ENCODE results near the gene PAX5.

The PAX5 gene

DNA sequence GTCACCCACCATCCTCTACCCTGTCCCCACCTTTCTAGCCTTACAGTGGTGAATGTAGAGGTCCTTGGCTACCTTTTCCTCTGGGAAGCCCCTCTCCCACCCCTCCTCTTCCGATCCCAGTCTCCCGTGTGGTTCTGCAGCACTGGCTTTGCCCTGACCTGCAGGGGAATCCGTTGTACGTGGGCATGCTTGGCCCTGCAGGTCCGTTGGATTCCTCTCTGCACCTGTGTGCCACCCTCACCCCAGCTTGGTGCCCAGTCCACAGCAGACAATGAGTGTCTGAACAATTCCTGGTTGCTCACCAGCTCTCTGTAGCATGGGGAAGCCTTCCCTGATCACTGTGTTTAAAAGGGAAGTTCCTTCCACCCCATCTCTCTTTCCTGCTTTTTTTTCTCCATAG, 185.1 kb downstream of the PAX5 start:
- DNase-seq: no peak

DNA sequence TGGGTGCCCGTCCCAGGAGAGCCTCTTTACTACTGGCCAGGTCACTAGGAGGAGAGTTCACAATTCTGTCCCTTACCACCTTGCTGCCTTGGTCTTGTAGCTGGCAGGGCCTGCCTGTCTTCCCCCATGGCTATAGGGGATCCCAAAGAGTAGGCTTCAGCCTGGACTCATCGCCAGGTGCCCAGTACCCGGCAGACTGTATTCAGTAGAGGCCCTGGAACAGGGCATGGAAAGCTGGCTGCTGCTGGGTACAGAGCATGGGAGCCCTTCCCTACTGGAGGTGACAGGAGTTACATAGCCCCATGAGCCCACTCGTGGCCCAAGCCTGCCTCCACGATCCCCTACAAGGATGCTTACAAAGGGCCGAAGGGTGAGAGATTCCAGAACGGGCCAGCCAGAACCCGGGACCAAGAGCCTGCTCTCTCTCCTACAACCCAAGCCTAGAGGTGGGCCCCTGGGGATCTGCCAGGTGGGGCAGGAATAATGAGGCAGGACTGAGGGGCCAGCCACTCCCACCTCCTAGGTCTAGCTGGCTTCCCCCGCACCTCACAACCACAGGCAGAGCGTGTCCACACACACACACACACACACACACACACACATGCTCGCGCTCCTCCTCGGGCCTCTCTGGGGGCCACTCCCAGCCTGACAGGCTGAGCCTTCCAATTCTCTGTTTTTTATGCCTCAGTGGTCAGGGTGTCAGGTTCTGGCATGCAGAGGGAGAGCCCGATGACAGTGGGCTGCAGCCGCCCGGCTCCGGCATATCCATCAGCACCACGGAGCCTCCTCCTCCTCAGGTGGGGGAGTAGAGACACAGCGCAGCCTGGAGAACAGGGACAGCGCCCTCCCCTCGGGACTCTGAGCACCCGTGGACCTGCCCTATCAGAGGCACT, 186.0 kb downstream of the PAX5 start:
- peak; percentile 70 for DNase-seq

DNA sequence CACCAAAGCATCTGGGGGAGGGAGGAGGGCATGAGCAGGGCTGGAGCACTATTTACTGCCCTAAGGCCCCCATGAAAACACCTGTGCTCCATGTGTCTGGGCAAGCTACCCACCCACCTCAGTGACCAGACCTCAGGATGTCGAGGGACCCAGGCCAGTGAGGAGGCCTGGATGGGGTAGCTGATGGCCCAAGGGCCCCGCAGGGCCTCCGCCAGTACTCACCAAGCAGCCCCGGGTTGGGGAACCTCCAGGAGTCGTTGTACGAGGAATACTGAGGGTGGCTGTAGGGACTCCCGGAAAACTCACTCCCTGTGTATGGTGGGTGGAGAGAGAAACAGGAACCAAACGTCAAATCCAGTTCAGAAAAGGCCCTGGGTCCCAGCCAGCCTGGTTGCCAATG, 187.4 kb downstream of the PAX5 start:
- no peak for DNase-seq

DNA sequence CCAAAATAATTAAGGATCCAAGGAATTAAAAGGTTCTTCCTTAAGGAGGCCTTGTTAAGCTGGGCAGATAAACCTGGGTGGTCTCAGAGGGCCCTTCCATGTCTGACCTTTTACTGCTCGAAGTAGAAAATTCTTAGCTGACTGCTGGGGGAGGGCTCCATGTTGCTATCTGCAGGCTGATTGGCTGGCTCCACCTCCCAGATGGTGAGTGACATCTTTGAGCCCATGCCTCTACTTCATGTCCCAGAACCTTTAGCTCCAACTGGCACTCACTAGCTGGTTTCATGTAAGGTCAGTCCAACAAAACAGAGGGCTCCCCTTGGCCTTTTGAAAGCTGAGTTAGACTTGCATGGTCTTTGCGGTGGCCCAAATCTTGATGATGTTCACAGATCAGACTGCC, 188.2 kb downstream of the PAX5 start:
- DNase-seq: no peak

DNA sequence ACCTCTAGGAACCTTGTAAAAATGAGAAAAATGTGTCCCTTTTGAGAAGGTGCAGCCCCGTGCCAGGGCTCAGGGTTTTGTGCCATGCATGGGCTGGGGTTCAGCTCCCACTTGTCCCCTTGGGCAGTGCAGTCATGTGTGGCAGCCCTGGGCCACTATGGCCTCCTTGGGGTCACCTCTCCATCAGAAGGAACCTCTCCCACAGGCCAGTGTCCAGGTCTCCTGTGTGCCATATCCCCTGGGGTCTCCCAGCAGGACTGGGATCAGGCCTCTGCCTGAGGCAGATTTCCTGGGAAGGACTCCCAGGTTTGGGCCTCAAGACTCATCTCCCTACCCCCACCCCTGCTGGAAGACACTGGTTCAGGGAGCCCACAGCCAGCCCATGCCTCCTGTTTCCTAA, 189.1 kb downstream of the PAX5 start:
- DNase-seq: no peak

DNA sequence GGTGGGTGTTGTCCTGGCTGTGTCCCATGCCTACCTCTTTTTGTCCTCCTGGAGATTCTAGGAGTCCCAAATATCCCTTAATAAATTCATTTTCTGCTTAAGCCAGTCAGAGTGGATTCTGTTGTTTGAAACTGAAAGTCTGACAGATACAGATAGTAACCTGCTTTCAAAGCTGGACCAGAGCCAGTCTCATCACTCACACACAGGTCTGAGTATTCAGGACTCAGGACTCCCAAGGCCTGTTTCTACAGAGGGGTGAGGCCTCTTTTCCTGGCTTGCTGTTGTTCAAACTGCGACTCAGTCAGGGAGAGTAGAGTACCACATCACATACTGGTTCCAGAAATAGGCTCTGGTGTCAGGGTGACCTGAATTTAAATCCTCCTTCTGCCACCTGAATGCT, 190.1 kb downstream of the PAX5 start:
- no peak for DNase-seq

DNA sequence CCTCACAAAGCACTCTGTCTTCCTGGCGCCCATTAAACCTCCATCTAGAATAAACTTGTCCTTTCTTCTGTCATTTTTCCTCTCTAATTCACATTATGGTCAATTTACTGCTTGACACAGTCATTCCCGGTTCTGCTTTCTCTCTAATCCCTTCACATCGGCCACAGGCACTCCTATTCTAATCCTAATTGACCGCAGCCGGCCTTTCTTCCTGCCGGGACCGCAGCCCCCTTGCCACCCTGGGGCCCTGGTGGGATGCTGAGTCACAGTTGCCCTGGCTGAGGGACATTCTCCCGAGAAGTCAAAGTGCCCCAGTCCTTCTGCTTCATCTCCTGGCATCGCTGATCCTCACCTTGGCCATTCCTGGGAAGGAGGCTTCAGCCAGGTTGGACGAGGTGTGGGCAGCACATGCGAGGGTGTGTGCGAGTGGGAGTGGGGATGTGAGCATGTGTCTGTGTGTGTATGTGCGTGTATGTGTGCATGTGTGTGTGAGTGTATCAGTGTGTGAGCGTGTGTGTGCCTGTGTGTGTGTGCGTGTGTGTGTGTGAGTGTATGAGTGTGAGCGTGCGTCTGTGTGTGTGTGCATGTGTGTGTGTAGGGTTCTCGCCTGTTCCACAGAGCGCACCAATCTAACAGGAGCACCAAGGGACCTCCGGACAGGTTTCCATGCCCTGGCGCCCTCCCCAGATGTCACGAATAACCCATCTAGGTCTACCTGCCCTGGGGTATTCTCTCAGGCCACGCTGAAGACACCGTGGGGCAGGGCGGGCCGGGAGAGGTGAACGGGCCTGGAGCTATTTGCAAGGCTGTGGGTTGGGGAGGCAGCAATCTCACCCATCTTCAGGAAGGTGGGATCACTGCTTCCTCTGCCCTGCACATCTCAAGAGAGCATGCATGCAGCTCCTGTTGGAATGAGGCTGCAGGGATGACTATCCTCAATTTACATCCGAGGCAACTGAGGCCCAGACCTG, 191.2 kb downstream of the PAX5 start:
- DNase-seq: no peak

DNA sequence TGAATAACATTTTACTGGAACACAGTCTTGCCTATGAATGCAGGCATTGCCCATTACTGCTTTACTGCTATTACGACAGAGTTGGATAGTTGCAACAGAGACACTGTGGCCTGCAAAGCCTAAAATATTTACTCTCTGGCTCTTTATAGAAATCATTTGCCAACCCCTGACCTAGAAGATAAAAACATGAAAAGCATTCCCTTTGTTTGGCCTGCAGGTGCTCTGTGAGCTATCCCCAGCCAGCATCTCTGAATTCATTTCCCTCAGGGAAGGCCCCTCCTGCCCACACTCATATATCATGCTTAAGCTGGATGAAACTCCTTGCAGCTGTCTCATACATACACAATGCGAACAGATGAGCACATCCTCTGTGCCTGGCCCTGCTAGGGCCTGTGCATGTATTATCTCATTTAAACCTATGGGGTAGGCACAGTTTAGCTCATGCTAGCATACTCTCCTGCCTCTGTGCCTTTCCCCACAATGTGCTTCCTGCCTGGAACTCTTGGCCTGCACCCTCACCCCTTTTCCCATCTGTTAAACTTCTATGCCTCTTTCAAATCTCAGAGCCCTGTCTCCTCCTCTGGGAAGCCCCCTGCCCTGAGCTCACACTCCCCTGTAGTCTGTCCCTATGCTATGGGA, 193.1 kb downstream of the PAX5 start:
- DNase-seq: no peak

DNA sequence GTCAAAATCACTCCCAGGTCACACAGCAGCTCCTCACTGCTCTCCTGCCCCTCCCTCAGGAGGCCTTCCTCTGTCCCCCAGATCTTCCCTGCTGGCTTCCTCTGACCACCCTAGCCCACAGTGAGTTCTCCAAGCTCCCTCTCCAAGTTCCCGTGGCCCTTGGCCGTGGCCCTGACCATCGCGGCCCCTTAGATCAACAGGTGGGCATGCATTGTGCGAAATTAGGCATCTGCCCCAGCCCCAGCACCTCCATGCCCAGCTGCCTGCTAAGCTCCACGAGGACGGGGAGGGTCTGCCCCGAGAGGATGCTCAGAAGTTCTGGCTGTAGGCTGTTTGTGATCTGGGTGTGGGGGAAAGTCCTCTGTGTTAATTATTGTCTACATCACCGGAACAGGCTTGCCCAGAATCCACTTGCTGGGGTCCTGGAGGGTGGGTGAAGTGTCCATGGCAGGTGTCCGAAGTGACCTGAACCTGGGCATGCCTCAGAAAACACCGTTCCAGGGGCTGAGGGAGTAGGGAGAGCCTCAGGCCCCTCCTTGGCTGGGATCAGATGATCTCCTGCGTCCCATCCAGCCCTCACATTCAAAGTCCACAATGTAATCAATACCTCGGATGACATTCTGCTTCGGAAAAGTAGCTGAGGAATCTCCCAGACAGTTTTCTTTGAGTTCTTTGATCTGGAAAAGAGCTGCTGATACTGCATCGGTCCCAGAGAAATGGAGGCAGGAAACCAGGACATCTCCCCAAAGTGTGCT, 194.8 kb downstream of the PAX5 start:
- no peak for DNase-seq

DNA sequence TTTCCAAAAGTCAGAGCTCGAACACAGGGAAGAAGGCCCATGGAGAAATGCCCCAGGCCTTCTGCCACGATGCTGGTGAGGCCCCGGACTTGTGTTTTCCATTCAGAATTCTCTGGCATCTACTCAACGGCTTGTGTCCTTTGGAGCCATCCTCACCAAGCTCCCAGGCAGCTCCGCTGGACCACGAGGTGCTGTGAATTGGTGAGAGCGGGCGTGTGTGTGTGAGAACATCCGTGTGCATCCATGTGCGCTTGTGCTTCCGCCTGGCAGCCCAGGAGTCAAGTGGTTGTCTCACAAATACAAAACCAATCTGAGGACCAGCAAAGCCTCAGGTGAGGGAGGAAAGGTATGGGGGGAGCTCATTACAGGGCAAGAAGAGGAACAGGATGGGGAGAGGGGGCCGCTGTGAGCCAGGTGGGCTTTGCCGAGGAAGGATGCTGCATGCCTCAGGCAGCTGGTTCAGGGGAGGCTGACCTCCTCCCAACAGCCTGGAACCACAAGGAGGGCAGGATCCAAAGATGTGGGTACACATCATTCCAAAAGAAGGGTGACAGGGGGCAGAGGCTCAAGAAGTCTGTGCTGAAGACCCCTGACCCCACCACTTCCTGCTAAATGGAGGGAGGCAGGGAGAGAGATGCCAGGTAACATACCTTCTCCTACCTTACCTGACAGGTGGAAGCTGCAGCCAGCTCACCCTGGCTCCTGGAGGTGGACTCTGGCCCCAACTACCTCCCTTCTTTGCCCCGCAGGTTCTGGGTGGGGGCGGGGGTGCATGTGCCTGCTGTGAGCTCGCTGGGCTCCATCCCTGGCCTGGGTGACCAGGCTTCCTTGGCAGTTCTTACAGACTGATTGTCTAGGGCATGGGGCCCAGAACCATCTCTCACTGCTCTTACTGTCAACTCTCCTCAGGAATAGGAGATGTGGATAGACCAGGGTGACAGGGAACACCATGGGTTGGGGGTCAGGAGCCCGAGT, 196.3 kb downstream of the PAX5 start:
- DNase-seq: no peak

DNA sequence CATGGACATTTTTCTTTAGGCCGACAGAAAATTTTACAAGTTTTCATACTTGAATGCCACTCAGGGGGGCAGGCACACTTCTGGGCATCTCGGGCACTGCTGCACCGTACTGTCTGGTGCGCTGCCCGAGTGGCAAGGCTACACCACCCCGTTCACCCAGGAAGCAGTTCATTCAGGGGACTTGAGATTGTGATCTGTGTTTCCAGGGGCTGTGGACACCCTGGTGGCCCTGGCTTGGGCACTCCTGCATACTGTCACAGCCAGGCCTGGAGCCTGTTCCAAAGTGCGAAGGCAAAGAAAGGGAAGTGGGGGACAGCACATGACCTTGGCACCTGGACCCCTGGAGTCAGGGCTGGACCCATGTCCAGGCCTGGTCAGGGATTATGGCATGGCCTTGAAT, 197.6 kb downstream of the PAX5 start:
- DNase-seq: no peak

DNA sequence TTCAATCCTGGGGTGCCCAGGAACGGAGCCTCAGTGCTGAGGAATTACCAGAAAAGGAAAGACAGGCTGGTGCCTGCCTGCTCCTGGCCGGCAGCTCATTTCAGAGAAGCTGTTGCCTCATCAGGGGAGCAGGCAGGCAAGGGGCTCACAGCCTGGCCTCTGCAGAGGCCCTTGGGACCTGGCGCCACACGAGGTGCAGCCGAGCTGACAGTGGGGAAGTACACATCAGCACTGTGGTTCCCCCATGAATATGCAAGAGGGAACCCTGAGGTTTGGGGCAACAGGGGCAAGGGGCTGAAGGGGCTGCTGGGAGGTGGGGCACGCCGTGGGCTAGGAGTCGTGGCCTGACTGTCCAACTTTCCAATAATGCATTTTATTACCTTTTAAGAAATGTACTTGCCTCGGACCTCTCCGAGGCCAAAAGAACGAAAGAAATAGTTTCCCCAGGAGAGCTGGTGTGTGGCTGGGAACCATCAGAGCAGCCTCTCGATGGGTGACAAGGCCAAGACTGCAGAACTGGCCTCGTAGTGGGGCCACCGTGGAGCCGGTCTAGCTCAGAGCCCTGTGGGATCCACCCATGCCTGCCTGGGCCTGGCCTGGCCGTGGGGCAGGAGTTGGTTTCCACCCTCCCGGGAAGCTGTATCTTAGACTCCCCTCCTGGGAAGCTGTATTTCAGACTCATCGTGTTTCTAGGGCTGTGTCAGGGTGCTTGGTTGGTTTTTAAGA, 198.6 kb downstream of the PAX5 start:
- no peak for DNase-seq

DNA sequence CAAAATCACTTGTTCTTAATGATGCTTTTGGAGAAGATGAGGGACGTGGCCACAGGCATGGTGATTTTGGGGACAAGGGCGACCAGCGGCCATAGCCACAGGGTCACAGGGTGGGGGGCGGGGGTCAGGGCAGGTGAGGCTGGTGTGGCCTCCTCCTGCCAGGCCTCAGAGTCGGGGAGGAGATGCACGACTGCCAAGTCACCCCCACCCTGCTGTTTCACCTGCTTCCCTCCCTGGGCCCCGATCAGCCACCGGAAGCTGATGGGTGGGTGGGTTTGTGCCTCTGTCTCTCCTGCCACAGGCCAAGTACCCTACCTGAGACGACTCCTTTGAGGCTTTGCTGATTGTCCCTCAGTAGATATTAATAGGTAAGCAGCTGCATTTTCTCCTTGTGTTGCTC, 199.3 kb downstream of the PAX5 start:
- DNase-seq: no peak

DNA sequence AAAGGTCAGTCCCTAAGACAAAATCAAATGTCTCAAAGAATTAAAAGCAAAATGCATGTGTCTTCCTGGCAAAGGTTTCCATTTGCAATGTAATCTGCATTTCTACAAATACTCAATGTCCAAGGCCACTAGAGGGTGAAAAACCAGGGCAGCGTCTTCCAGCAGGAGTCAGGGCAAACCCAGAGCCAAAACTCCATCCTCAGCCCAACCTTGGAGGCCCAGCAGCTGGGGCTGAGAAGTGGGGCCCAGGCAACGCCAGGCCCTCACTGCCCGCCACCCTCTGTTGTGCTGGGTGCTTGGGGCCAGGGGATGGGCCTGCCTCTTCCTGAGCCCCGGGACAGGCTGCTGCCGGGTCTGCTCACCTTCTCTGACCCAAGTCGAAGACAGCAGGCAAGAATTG, 200.1 kb downstream of the PAX5 start:
- DNase-seq: no peak

DNA sequence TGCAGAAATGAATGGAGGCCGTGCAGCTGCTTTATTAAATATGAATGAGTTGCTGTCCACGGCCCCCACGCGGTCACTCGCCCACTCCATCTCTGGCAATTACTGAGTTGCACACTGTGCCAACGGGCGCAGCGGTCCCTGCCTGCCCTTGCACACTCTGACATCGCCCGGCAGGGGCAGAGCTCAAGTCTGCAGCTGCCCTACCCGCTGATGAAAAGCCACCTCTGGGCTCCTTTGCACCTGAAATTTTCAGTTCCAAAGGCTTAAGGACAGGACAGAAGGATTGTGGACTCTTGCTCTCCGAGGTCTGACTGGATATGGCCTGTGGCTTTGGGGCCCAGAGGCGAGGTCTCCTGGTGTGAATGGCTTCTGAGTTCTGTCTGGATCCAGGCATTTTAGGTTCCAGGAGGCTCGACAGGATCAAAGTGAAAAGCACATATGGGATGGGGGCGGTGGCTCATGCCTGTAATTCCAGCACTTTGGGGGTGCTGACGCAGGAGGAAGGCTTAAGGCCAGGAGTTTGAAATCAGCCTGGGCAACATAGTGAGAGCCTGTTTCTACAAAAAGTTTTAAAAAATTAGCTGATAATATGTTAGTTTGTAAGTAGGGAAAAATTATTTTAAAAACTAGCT, 201.8 kb downstream of the PAX5 start:
- DNase-seq: no peak

DNA sequence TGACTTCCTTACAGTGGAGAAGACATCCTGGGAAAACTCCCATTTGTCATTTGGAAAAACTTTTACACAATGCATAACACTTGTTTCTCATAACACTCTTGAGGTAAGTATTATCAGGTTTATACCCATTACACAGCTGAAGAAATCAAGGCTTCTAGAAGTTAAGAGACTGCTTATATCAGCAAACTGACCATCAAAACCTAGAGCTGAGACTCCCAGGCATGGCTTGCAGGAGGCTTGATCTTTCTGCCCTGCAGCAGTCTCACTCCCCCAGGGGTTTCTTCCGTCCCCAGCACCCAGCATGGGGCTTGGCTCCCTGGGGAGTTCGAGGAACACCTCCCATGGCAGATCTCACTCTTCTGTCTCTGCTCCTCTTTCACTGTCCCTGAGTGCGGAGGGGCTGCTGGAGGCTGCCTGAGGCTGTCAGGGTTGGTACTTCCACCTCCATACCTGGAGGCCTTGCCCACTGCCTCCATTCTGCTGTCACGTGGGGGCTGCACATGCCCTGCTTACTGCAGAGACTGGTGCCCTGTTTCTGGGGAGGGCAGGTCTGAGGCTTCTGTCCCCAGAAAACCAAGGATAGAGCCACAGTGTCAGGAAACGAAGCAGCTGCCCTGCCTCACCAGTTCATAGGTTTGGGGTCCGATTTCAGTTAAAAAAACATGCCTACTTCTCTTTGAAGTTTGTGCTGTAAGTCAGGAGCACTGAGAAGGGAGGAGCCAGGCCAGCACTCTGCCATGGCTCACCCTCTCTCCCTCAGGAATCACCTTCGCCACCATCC, 202.5 kb downstream of the PAX5 start:
- DNase-seq: no peak

DNA sequence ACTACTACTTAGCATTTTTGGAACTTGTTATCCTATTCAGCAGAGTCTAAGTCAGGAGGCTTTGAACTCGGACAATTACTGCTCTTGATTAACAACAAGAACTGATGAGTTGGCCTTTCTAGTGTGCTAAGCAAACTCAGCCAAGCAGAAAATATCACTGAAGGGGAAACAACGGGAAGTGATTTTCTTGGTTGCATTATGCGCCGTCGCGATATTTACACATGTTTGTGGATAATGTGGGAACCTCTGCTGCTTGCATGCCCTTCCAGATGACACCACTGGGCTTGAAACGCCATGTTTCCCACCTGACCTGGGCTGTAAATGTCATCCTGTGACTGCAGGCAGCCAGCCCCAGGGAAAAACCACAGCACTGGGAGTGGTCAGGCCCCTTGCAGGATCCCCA, 205.5 kb downstream of the PAX5 start:
- DNase-seq: no peak

DNA sequence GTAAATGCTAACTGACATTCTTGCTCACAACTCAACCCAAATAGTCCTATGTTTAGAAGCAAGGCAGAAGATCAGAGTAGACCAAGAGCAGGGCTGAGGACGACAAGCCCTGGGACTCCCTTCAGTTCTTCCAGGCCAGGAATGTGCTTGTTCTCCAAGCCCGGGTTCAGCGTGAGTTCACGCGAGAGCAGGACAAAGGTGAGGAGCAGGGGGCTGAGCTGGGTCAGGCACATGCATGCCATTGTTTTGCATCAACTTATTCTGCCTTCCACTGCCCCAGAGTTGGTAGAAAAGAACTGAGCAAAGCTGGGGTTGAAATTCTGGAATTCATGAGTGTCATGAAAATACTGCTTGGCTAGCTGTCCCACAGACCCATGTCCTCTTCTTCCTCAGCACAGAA, 206.5 kb downstream of the PAX5 start:
- no peak for DNase-seq

DNA sequence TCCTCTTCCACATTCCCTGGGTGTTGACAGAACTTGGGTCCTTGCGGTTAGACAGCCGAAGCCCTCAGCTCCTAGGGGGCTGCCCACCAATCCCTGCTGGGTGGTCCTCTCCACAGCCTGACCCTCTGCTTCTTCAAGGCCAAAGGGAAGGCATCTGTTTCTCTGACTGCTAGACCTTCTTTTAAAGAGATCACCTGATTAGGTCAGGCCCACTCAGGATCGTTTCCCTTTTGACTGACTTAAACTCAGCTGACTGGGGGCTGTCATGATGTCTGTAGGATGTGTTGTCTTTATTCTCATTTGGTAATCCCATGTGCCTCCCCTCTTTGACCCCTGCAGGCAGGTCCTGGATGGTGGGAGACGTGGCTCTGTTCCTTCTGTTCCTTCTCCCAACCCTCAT, 207.5 kb downstream of the PAX5 start:
- DNase-seq: no peak
